Measurements from ENCODE around the gene BHLHE23. TPM values are rescaled to one million over a fixed set of nuclear protein-coding genes. Genes with fewer than 3 reads are reported as not detected.

The BHLHE23 gene
- total RNA-seq, 2 donors from 2014 or later: 4.0 TPM; not detected in 1

- H3K27ac ChIP-seq: no peak overlapping the region
- no peak overlapping the region for H3K4me3 ChIP-seq
- H3K27me3 ChIP-seq (replicated peaks; ENCODE audit: insufficient read depth): peaks cover 40% of the 10 kb centered on the region
- DNase-seq (ENCODE audit: low spot score): no peak
- TF ChIP-seq POLR2A (IDR thresholded peaks at IDR 0.05) (no peak), CTCF (IDR thresholded peaks at IDR 0.05) (no peak), POLR2AphosphoS5 (IDR thresholded peaks at IDR 0.05) (no peak)
- intact Hi-C loops (cut with DNase I): no loop called here
- H3K4me1 ChIP-seq (replicated peaks): no peaks in the 10 kb centered on the region
- no peaks in the 10 kb centered on the region for H3K9me3 ChIP-seq
- no peaks in the 10 kb centered on the region for H3K36me3 ChIP-seq
- 57% methylated on average over 38 of the region's 40 CpGs for WGBS
These were observed 14.9 kb upstream of the BHLHE23 start for GRCh38 chr20:63021356-63022321.

GRCh38 chr20:63020681-63021080 is 13.9 kb upstream of the BHLHE23 start:
- DNase-seq (ENCODE audit: low spot score): no peak
- intact Hi-C loops (cut with DNase I): no loop called here
- no peaks in the 10 kb centered on the region for H3K9me3 ChIP-seq
- H3K4me1 ChIP-seq (replicated peaks): no peaks in the 10 kb centered on the region
- H3K27ac ChIP-seq: no peak overlapping the region
- no peak for TF ChIP-seq POLR2AphosphoS5 (IDR thresholded peaks at IDR 0.05)
- TF ChIP-seq CTCF (IDR thresholded peaks at IDR 0.05): no peak
- no peak for TF ChIP-seq POLR2A (IDR thresholded peaks at IDR 0.05)
- no peaks in the 10 kb centered on the region for H3K36me3 ChIP-seq
- 93% methylated on average over 10 of the region's 10 CpGs for WGBS
- no peak overlapping the region for H3K4me3 ChIP-seq
- peaks cover 44% of the 10 kb centered on the region for H3K27me3 ChIP-seq (replicated peaks; ENCODE audit: insufficient read depth)

- H3K4me3 ChIP-seq: no peak overlapping the region
- intact Hi-C loops (cut with DNase I): loop anchor here (10.0 kb wide), 1 partner anchor 343 kb away; no protein-coding TSS in a partner anchor
- no peaks in the 10 kb centered on the region for H3K36me3 ChIP-seq
- no peaks in the 10 kb centered on the region for H3K4me1 ChIP-seq (replicated peaks)
- no peak overlapping the region for H3K27ac ChIP-seq
- H3K27me3 ChIP-seq (replicated peaks; ENCODE audit: insufficient read depth): peaks cover 43% of the 10 kb centered on the region
- H3K9me3 ChIP-seq: no peaks in the 10 kb centered on the region
- 87% methylated on average over 20 of the region's 25 CpGs for WGBS
- no peak for DNase-seq (ENCODE audit: low spot score)
- TF ChIP-seq POLR2A (IDR thresholded peaks at IDR 0.05): no peak
- TF ChIP-seq CTCF (IDR thresholded peaks at IDR 0.05): no peak
- TF ChIP-seq POLR2AphosphoS5 (IDR thresholded peaks at IDR 0.05): no peak
These were observed 11.2 kb upstream of the BHLHE23 start for GRCh38 chr20:63017826-63018411.

GRCh38 chr20:63017076-63017825 is 10.5 kb upstream of the BHLHE23 start:
- H3K9me3 ChIP-seq: no peaks in the 10 kb centered on the region
- no peak overlapping the region for H3K27ac ChIP-seq
- intact Hi-C loops (cut with DNase I): loop anchor here (10.0 kb wide), 1 partner anchor 342 kb away; no protein-coding TSS in a partner anchor
- no peak for TF ChIP-seq CTCF (IDR thresholded peaks at IDR 0.05)
- no peak for TF ChIP-seq POLR2AphosphoS5 (IDR thresholded peaks at IDR 0.05)
- no peak for TF ChIP-seq POLR2A (IDR thresholded peaks at IDR 0.05)
- H3K4me1 ChIP-seq (replicated peaks): no peaks in the 10 kb centered on the region
- no peak overlapping the region for H3K4me3 ChIP-seq
- WGBS: 77% methylated on average over 20 of the region's 22 CpGs
- no peak for DNase-seq (ENCODE audit: low spot score)
- no peaks in the 10 kb centered on the region for H3K36me3 ChIP-seq
- peaks cover 37% of the 10 kb centered on the region for H3K27me3 ChIP-seq (replicated peaks; ENCODE audit: insufficient read depth)

Measured in prostate gland (tissue), 2 donors.